ENCODE results near the gene CERS6. TPM values are rescaled to one million over a fixed set of nuclear protein-coding genes. Genes with fewer than 3 reads are reported as not detected.

The CERS6 gene
- total and polyA plus RNA-seq, 2 experiments from 2014 or later = 7.4 to 35.0 TPM

GRCh38 chr2:168583064-168583709, 127.1 kb downstream of the CERS6 start (continued):
- TF ChIP-seq ZNF462 (CRISPR knock-in tag; IDR thresholded peaks at IDR 0.05) (no peak), EZH2phosphoT487 (IDR thresholded peaks at IDR 0.05; ENCODE audit: unreplicated experiment) (no peak), NANOG (IDR thresholded peaks at IDR 0.05; ENCODE audit: borderline replicate concordance) (no peak), JUNB (IDR thresholded peaks at IDR 0.05; ENCODE audit: unreplicated experiment) (no peak), EZH2 (IDR thresholded peaks at IDR 0.05; ENCODE audit: low read depth, unreplicated experiment) (no peak), ZNF331 (CRISPR knock-in tag; IDR thresholded peaks at IDR 0.05; ENCODE audit: low read depth) (no peak)

- DNase-seq (ENCODE audit: low spot score) (no peak), ATAC-seq (no peak)
- Histone ChIP-seq H2AFZ (no peak overlapping the region), H3K36me3 (ENCODE audit: insufficient read depth) (no peaks in the 10 kb centered on the region), H3K79me2 (replicated peaks; ENCODE audit: insufficient read depth) (0 out of 2 replicates have a peak, but pooled peaks cover 8% of the 10 kb centered on the region), H3K27ac (ENCODE audit: low read depth) (no peak overlapping the region), H3K4me3 (no peak overlapping the region), H4K20me1 (replicated peaks; ENCODE audit: insufficient read depth) (no peaks in the 10 kb centered on the region), H3K4me1 (ENCODE audit: insufficient read depth) (peaks cover 14% of the 10 kb centered on the region), H3K9me2 (ENCODE audit: insufficient read depth) (no peaks in the 10 kb centered on the region), H3F3A (replicated peaks; ENCODE audit: low read depth) (no peaks in the 10 kb centered on the region), H3K27me3 (ENCODE audit: insufficient read depth) (no peaks in the 10 kb centered on the region), H3K4me2 (no peak overlapping the region)
- no peak for TF ChIP-seq EZH2phosphoT487 (IDR thresholded peaks at IDR 0.05; ENCODE audit: unreplicated experiment)
- no peak for TF ChIP-seq CREB1 (CRISPR knock-in tag; IDR thresholded peaks at IDR 0.05; ENCODE audit: low read depth)
- TF ChIP-seq REST (IDR thresholded peaks at IDR 0.05; ENCODE audit: unreplicated experiment) = no peak
- TF ChIP-seq JUNB (IDR thresholded peaks at IDR 0.05; ENCODE audit: unreplicated experiment) = no peak
- TF ChIP-seq ZNF114 (CRISPR knock-in tag; IDR thresholded peaks at IDR 0.05) = no peak
- TF ChIP-seq ZNF331 (CRISPR knock-in tag; IDR thresholded peaks at IDR 0.05; ENCODE audit: low read depth) = no peak
- TF ChIP-seq NANOG (IDR thresholded peaks at IDR 0.05; ENCODE audit: borderline replicate concordance) = no peak
- TF ChIP-seq CTCF (conservative IDR thresholded peaks at IDR 0.05; ENCODE audit: low read depth in 2 of 2) = no peak
- TF ChIP-seq EZH2 (IDR thresholded peaks at IDR 0.05; ENCODE audit: low read depth, unreplicated experiment) = no peak
- TF ChIP-seq STAT1 (IDR thresholded peaks at IDR 0.05; ENCODE audit: unreplicated experiment) = no peak
- H3K4me1 Mint-ChIP-seq = peaks cover 18% of the 10 kb centered on the region
- H3K27me3 Mint-ChIP-seq (ENCODE audit: insufficient read depth, low read depth, poor library complexity) = no peaks in the 10 kb centered on the region
- H3K4me3 Mint-ChIP-seq = no peak overlapping the region
- no peaks in the 10 kb centered on the region for H3K36me3 Mint-ChIP-seq (ENCODE audit: low read depth)
- no peaks in the 10 kb centered on the region for H3K9me3 Mint-ChIP-seq
- peak overlapping the region; percentile 46; the same call in 1 of the 2 replicates for H3K27ac Mint-ChIP-seq
Observed at GRCh38 chr2:168583710-168584521, 127.8 kb downstream of the CERS6 start.
